Keratinocyte (primary cell): ENCODE measurements around the gene CNOT6. TPM values are rescaled to one million over a fixed set of nuclear protein-coding genes. Genes with fewer than 3 reads are reported as not detected.

ENCODE experiments used
- DNase-seq: peaks from one replicate; pipeline ENCODE4 v3.0.0-alpha.2; 2011; ENCODE audit warnings: low read depth, missing footprints, low spot score
- FAIRE-seq: peaks from 2 replicates; lab custom pipeline; 2011; peaks lifted over from hg19 to GRCh38; lab: Jason Lieb, UNC
- H2AFZ ChIP-seq: 2 replicates; pipeline ENCODE4 v1.6.0; 2012; ENCODE audit warnings: low read length, control low read depth, inconsistent platforms; ENCODE audit not compliant: control insufficient read depth
- H3K27ac ChIP-seq: 2 replicates; pipeline ENCODE4 v1.5.1; 2011; ENCODE audit warnings: low read length; ENCODE audit not compliant: control insufficient read depth, insufficient read depth
- H3K27me3 ChIP-seq: 3 replicates; pipeline ENCODE4 v1.6.0; 2011; ENCODE audit warnings: low read length; ENCODE audit not compliant: control insufficient read depth, insufficient read depth; ENCODE audit errors: extremely low read depth
- H3K36me3 ChIP-seq, 2 experiments: 2 replicates in 1 of 2; 3 replicates in 1 of 2; pipeline ENCODE4 v1.5.1; 2011; ENCODE audit warnings: low read length in 2 of 2, mild to moderate bottlenecking in 1 of 2; ENCODE audit not compliant: control insufficient read depth in 2 of 2, insufficient read depth in 2 of 2; ENCODE audit errors: extremely low read depth in 1 of 2
- H3K4me1 ChIP-seq: 3 replicates; pipeline ENCODE4 v1.5.1; 2011; ENCODE audit warnings: low read length; ENCODE audit not compliant: control insufficient read depth, insufficient read depth; ENCODE audit errors: extremely low read depth
- H3K4me2 ChIP-seq: 3 replicates; pipeline ENCODE4 v1.6.0; 2011; ENCODE audit warnings: low read depth, low read length; ENCODE audit not compliant: control insufficient read depth, insufficient read depth; ENCODE audit errors: extremely low read depth
- H3K4me3 ChIP-seq, 3 experiments: fragments of 200-600 bp in 1 of 3; sonication (generic) in 1 of 3; 2 replicates in 2 of 3; 3 replicates in 1 of 3; pipeline ENCODE4 v1.5.1; 2011 to 2016; ENCODE audit warnings: low read length in 3 of 3, mild to moderate bottlenecking in 3 of 3, control low read depth in 2 of 3, inconsistent platforms in 1 of 3, low read depth in 1 of 3, mixed read lengths in 1 of 3, mixed run types in 1 of 3, moderate library complexity in 1 of 3; ENCODE audit not compliant: control insufficient read depth in 2 of 3, insufficient read depth in 2 of 3; ENCODE audit errors: extremely low read depth in 1 of 3
- H3K79me2 ChIP-seq: 2 replicates; pipeline ENCODE4 v1.6.0; 2012; ENCODE audit warnings: low read length; ENCODE audit not compliant: control insufficient read depth, insufficient read depth
- H3K9ac ChIP-seq: 3 replicates; pipeline ENCODE4 v1.6.0; 2011; ENCODE audit warnings: low read length; ENCODE audit not compliant: control insufficient read depth, insufficient read depth; ENCODE audit errors: extremely low read depth
- H3K9me1 ChIP-seq: 3 replicates; pipeline ENCODE4 v1.6.0; 2011; ENCODE audit warnings: low read length; ENCODE audit not compliant: control insufficient read depth, insufficient read depth; ENCODE audit errors: extremely low read depth
- H3K9me3 ChIP-seq: 2 replicates; pipeline ENCODE4 v1.5.1; 2012; ENCODE audit warnings: low read depth, low read length; ENCODE audit not compliant: control insufficient read depth
- H4K20me1 ChIP-seq: 3 replicates; pipeline ENCODE4 v1.6.0; 2011; ENCODE audit warnings: low read length; ENCODE audit not compliant: control insufficient read depth, insufficient read depth; ENCODE audit errors: extremely low read depth
- CTCF ChIP-seq, 3 experiments: IDR thresholded peaks in 1 of 3; conservative IDR thresholded peaks in 1 of 3; optimal IDR thresholded peaks in 1 of 3; 2 replicates in 2 of 3; 3 replicates in 1 of 3; pipeline versions ENCODE3 to v1.5.1; 2011; ENCODE audit warnings: low read length in 3 of 3, mild to moderate bottlenecking in 3 of 3, moderate library complexity in 2 of 3, control low read depth in 1 of 3, inconsistent platforms in 1 of 3; ENCODE audit not compliant: insufficient read depth in 2 of 3; ENCODE audit errors: extremely low read depth in 1 of 3
- EZH2 ChIP-seq: IDR thresholded peaks from one replicate; pipeline ENCODE4 v1.6.1; 2012; ENCODE audit warnings: inconsistent platforms, mild to moderate bottlenecking, low read length, moderate library complexity
- dilution Hi-C: fragments of 300-500 bp; cut with MboI; formaldehyde crosslinking; loops from one replicate; pipeline ENCODE4 v1.7.0; 2020; ENCODE audit warnings: low sequenced_read_pairs; ENCODE audit not compliant: extremely low pct_ligation_motif_present
- polyA plus RNA-seq, 5 experiments: library from polyadenylated mRNA; depleted of rRNA in 3 of 5; stranded (reverse) in 3 of 5; stranded (forward) in 1 of 5; unstranded in 1 of 5; fragments of >200 nt; gene quantifications; 1 replicate in 1 of 5; 2 replicates in 3 of 5; 3 replicates in 1 of 5; pipeline versions ENCODE4 v1.2.1 to v1.2.3, GENCODE V29; 2011 to 2012; ENCODE audit warnings: missing spikeins in 2 of 5, low read depth in 1 of 5, low replicate concordance in 1 of 5

The CNOT6 gene
- polyA plus RNA-seq, 1 donor (not counting 4 experiments of a cell fraction or from before 2014, with no cell fraction given), result 29.7 TPM

- dilution Hi-C loops, result no loop called here
- H3K27me3 ChIP-seq, result peaks cover 11% of the 10 kb centered on the region
These were observed 131.1 kb downstream of the CNOT6 start for GRCh38 chr5:180625125-180625790.

GRCh38 chr5:180625791-180626660 lies 131.8 kb downstream of the CNOT6 start:
- DNase-seq (no peak), FAIRE-seq (no peak)
- no peak for TF ChIP-seq EZH2
- no peak for TF ChIP-seq CTCF (optimal IDR thresholded peaks at IDR 0.05 in 1 of 3, IDR thresholded peaks at IDR 0.05 in 1 of 3, conservative IDR thresholded peaks at IDR 0.05 in 1 of 3; ENCODE audit: extremely low read depth in 1 of 3, insufficient read depth in 2 of 3, low read length in 3 of 3)
- H3K79me2 ChIP-seq, result no peaks in the 10 kb centered on the region
- H3K4me3 ChIP-seq, result no peak overlapping the region
- dilution Hi-C loops, result no loop called here
- no peak overlapping the region for H3K4me2 ChIP-seq
- no peaks in the 10 kb centered on the region for H3K9me1 ChIP-seq
- no peaks in the 10 kb centered on the region for H3K36me3 ChIP-seq
- H3K27me3 ChIP-seq, result peaks cover 3% of the 10 kb centered on the region
- H3K4me1 ChIP-seq, result no peaks in the 10 kb centered on the region
- no peaks in the 10 kb centered on the region for H4K20me1 ChIP-seq
- H3K9ac ChIP-seq, result no peak overlapping the region
- no peaks in the 10 kb centered on the region for H3K9me3 ChIP-seq
- H3K27ac ChIP-seq, result no peak overlapping the region
- no peak overlapping the region for H2AFZ ChIP-seq

More at GRCh38 chr5:180625125-180625790, 131.1 kb downstream of the CNOT6 start:
- Histone ChIP-seq H3K79me2 (no peaks in the 10 kb centered on the region), H3K9ac (no peak overlapping the region), H2AFZ (no peak overlapping the region), H3K4me1 (no peaks in the 10 kb centered on the region), H3K9me1 (no peaks in the 10 kb centered on the region), H3K9me3 (no peaks in the 10 kb centered on the region), H3K36me3 (no peaks in the 10 kb centered on the region), H3K4me2 (no peak overlapping the region), H3K4me3 (no peak overlapping the region), H4K20me1 (no peaks in the 10 kb centered on the region), H3K27ac (no peak overlapping the region)
- DNase-seq (no peak), FAIRE-seq (no peak)
- no peak for TF ChIP-seq EZH2
- no peak for TF ChIP-seq CTCF (optimal IDR thresholded peaks at IDR 0.05 in 1 of 3, IDR thresholded peaks at IDR 0.05 in 1 of 3, conservative IDR thresholded peaks at IDR 0.05 in 1 of 3; ENCODE audit: extremely low read depth in 1 of 3, insufficient read depth in 2 of 3, low read length in 3 of 3)
